DMS53 treated with DMSO at 0.1 percent for 48 hours (cell line): ENCODE results near the gene ZNF775.
A peak's percentile ranks its signal among the peaks of the same experiment; 100 is the strongest.

Experiments used
- DNase-seq: peaks from one replicate; lab custom pipeline; 2025; ENCODE audit not compliant: unreplicated experiment; lab: John Stamatoyannopoulos, UW

ZNF775 gene

GRCh38 chr7:150345012-150345411, 34.1 kb upstream of the ZNF775 start:
- DNase-seq, result no peak

GRCh38 chr7:150346922-150347321, 32.2 kb upstream of the ZNF775 start:
- DNase-seq, result no peak

- no peak for DNase-seq
Measured at GRCh38 chr7:150351587-150352194, 27.4 kb upstream of the ZNF775 start.

GRCh38 chr7:150355666-150356059, 23.5 kb upstream of the ZNF775 start:
- DNase-seq, result no peak

- DNase-seq, result peak; percentile 33
Measured at GRCh38 chr7:150356265-150356897, 22.7 kb upstream of the ZNF775 start.

GRCh38 chr7:150357270-150357669, 21.9 kb upstream of the ZNF775 start:
- peak; percentile 67 for DNase-seq

GRCh38 chr7:150357771-150358427, 21.2 kb upstream of the ZNF775 start:
- peak; percentile 68 for DNase-seq

- DNase-seq, result no peak
Measured at GRCh38 chr7:150358433-150358832, 20.7 kb upstream of the ZNF775 start.

GRCh38 chr7:150358988-150359621, 20.0 kb upstream of the ZNF775 start:
- no peak for DNase-seq

GRCh38 chr7:150359622-150360362, 19.3 kb upstream of the ZNF775 start:
- DNase-seq, result no peak

- DNase-seq, result no peak
Measured at GRCh38 chr7:150360363-150361058, 18.6 kb upstream of the ZNF775 start.

- no peak for DNase-seq
Measured at GRCh38 chr7:150361402-150361801, 17.7 kb upstream of the ZNF775 start.

- DNase-seq, result no peak
Measured at GRCh38 chr7:150361807-150362621, 17.1 kb upstream of the ZNF775 start.

- DNase-seq, result no peak
Measured at GRCh38 chr7:150363370-150363769, 15.8 kb upstream of the ZNF775 start.

- DNase-seq, result no peak
Measured at GRCh38 chr7:150363872-150364271, 15.3 kb upstream of the ZNF775 start.

GRCh38 chr7:150365194-150365593, 13.9 kb upstream of the ZNF775 start:
- no peak for DNase-seq

GRCh38 chr7:150365673-150366398, 13.3 kb upstream of the ZNF775 start:
- DNase-seq, result peak; percentile 9

GRCh38 chr7:150367677-150368095, 11.4 kb upstream of the ZNF775 start:
- DNase-seq, result peak; percentile 96
